GM21717 (cell line): ENCODE data around the gene DPM2.

Experiments used
- ATAC-seq: cut with Tn5 transposase; IDR thresholded peaks from one replicate; pipeline ENCODE4 v1.9.1; 2021; ENCODE audit warnings: mild to moderate bottlenecking, moderate library complexity; ENCODE audit not compliant: unreplicated experiment

DPM2 gene

DNA sequence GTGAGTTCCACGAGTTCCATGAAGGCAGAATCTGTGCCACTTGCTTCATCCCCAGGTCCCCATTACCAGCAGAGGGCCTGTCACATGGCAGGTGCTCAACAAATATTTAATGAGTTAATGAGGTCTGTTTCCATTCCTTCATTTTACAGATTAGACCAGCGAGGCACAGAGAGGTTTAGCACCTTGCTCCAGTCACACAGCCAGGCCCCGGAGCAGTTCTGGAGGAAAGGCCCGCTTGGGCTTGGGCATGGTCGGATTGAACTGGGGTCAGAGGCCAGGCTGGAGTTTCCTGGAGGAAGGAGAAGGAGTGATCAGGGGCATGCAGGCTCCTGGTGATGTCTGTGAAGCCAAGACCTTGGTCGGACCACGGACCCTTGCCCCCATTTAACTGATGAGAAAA, 16.9 kb downstream of the DPM2 start:
- no peak for ATAC-seq

GRCh38 chr9:127919253-127919815, 18.3 kb downstream of the DPM2 start:
- ATAC-seq: no peak

GRCh38 chr9:127918183-127919107, 19.2 kb downstream of the DPM2 start:
- ATAC-seq: no peak

DNA sequence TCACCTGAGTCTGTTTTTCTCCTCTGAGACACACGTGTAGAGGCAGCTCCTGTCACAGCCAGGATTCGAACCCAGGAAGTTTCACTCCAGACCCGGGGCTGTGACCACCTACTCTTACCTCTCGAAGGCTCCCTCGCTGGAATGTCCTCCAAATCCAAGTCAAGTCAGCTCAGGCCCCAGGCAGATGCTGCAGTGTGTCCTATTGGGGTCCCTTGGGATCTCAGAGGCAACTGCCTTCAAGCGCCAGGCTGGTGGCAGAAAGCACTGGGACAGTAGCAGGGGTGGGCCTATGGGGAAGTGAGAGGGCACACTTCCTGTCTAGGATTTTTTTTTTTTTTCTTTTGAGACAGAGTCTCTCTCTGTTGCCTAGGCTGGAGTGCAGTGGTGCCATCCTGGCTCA, 20.1 kb downstream of the DPM2 start:
- no peak for ATAC-seq

DNA sequence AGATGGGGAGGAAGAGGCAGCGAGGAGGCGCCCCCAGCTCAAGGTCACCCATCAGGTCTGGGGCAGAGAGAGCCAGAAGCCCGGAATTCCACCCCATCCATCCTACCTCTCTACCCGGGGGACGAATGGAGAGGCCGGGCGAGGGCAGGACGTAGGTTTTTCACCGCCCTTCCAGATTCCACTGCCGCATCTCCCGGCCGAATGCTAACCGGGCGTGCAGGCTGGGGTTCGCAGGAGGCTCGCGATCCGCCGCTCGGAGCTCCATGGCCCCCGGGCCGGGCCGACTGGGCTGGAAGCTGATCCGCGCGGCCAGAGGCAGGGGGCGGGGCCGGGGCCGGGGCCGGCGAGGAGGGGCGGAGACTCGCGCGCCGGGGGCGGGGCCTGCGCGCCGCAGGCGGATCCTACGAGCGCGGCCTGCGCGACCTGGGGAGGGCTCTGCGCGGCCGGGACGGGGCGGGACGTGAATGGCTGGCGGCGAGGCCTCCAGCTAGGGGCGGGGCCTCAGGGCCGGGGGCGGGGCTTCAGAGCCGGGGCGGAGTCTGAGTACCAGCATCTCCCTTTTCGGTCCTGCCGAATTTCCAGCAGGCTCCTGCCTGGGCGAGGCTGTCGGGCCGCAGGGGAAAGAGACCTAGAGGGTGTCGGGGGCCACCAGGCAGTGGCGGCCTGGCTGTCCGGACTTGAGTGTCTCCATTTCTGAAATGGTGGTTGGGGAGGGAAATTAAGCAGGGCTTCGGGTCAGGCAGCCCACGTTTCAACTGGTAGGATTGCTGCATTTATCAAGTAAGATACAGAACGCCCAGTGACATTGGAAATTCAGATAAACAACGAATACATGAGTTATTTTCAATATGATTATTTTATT, 20.7 kb downstream of the DPM2 start, which contains the start of gene ST6GALNAC4:
Gene ST6GALNAC4, minus strand, starts transcription at position 322 of the 862 bp plus-strand sequence. CDS start 622 bp downstream, outside the sequence.
- ATAC-seq: peak; percentile 52

GRCh38 chr9:127915801-127916719, 21.6 kb downstream of the DPM2 start:
- no peak for ATAC-seq

DNA sequence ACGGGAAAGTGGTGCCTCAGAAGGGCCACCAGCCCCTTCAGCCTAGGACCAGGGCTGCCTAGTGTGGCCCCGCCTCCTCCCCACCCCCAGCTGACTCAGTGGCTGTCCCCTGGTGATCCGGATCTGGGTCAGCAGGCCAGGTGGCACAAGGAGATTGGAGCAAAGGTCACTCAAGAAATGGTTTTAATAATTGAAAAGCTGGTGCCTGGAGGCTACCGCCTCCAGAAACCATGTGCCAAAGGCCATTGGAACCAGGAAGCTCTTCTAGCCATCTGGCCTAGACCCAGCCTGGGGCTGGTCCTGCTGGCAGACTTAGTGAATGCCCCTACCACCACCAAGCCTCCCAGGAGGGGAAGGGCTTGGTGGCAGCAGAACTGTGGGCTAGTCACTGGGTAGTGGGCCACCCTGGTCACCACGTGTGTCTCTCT, 22.3 kb downstream of the DPM2 start:
- ATAC-seq: no peak

DNA sequence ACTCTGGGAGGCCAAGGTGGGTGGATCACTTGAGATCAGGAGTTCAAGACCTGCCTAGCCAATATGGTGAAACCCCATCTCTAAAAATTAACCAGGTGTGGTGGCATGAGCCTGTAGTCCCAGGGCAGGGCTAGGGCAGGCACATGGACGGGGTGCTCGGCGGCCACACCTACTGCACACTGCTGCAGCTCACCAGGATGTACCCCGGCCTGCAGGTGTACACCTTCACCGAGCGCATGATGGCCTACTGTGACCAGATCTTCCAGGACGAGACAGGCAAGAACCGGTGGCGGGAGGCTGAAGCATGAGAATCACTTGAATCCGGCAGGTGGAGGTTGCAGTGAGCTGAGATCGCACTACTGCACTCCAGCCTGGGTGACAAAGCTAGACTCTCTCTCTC, 24.0 kb downstream of the DPM2 start:
- no peak for ATAC-seq

DNA sequence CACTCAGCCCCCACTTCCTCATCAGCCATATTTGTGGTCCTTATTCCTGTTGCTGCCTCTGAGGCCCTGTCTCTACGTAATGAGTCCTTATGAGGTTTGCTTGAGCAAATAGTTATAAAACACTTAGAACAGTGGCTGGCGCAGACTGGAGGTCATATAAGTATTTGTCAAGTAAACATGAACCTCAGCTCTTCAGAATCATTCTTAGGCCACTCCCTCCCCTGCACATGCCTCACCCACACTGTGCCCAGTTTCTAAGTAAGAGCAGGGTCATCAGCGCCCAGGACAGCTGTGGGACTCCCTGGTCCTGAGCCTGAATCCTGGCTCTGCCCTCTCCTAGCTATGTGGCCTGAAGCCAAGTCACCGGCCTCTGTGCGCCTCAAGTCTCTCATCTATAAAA, 24.8 kb downstream of the DPM2 start:
- ATAC-seq: no peak

DNA sequence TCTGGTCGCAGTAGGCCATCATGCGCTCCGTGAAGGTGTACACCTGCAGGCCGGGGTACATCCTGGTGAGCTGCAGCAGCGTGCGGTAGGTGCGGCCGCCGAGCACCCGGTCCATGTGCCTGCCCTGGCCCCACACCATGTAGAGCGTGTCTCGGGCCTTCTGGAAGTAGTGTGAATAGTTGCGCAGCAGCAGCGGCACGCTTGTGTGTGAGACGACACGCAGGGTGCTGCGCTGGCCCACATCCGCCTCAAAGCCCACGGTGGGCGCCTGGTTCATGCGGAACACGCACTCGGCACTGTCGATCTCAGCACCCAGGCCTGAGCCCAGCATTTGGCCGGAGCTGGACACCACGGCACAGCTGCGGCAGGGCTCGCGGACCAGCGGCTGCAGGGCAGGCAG, 25.4 kb downstream of the DPM2 start:
- ATAC-seq: no peak

GRCh38 chr9:127910613-127911205, 26.9 kb downstream of the DPM2 start:
- ATAC-seq: no peak

DNA sequence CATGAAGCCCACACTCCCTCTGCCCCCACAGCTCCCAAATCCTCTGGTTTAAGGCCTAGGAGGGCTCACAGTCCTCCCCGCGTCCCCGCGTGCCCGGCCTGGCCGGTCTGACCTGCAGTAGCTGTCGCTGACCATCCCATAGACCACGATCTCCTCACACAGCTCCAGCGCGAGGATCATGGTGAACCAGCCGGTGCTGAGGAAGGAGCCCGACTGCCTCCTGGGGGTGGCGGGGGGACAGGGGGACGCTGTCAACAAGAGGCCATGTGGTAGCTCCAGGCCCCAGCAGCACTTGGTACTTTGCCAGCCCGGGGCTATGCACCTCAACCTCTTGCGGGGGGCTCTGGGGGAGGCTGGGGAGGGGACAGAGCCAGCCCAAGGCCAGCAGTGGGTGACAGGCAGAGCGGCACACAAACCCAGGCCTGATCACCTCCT, 27.8 kb downstream of the DPM2 start:
- no peak for ATAC-seq

- ATAC-seq: no peak
Observed at GRCh38 chr9:127908660-127908926, 29.1 kb downstream of the DPM2 start.

DNA sequence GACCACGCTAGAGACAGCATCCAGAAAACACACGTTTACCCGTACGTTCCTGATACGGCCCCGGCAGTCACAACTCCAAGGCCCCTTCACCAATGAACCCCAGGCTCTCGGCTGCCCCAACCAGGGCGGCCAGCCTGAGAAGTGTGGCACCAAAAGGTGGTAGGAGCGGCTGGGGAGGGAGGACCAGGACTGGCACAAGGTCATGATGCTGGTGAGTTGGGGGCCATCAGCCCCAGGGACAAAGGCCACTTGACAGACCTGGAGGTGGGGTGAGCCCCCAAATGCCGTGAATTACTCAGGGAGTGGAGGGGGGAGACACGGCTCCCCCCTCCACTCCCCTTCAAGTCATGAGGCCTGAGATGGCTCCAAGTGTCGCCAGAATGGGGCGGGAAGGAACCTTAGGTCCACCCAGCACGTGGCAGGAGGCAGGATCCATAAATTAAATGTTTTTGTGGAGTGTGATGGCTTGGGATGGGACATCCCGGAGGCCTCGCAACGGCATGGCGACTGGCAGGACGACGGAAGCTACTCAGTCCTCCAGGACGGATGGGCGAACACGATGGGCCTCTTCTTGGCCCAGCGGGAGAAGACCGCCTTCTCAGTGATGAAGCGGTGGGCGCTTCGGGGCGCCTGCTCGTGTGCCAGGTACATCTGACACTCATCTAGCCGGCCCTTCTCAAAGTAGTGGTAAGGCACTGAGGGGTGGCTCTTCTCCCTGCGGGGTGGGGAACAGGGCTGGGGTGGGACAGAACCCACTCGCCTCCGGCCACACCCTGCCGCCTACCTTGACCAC, 29.6 kb downstream of the DPM2 start:
- ATAC-seq: no peak

GRCh38 chr9:127905788-127906191, 31.9 kb downstream of the DPM2 start:
- peak; percentile 36 for ATAC-seq

DNA sequence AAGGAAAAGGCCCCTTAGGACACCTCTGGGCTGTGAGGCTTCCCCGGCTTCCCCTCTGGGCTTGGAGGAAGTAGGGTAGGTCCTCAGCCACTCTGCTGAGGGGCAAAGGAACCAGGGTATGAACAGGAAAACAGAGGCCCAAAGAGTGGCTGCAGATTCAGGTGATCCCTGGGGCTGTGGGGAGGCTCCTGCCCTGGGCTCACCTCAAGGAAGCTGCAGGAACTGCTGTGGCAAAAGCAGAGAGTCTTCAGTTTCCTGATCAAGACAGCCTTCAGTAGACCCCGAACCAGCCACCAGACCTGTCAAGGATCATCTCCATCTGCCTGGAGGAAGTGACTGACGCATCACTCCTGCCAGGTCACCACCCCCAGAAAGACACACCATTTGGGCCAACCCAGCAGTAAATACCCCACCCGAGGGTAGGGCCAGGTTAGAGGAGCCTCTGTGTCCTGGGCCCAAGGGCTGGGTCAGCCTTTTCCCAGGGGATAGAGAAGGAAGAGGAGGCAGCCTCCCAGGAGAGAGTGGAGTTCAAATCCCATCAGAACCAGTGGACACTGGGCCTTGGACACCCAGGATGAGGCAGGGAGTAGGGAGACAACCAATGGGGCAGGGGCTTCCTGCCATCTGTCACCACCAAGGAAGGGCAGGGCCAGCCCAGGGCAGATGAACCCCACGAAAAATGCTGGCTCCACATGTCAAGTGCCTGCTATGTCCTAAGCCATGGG, 32.5 kb downstream of the DPM2 start:
- ATAC-seq: no peak

DNA sequence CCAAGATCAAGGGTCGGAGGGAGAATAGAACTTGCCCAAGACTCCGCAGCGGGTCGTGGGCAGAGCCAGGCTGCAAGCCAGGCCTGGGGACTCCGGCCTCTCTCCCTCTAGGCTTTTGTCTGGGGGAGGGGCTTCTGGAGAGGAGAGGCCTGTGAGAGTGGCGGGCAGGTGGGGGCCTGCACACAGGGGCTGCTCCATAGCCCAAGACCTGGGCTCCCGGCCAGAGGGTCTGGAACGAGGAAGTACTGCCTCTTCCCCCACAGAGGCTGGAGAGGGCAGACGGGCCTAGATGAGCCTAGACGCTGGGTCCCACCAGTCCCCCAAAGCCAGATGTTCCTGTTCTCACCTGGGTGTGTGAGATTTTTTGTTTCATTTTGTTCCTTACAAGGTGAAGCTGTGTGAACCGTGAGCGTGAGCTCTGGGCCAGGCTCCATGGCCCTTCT, 33.1 kb downstream of the DPM2 start:
- ATAC-seq: no peak
